Measurements from ENCODE around the gene ITPR1.

ITPR1 gene

GRCh38 chr3:4512895-4513616 is 19.9 kb downstream of the ITPR1 start:
- no peaks in the 10 kb centered on the region for H3K9me3 Mint-ChIP-seq
- H3K36me3 Mint-ChIP-seq (ENCODE audit: low read depth), result peaks cover 40% of the 10 kb centered on the region
- H3K27ac Mint-ChIP-seq, result no peak overlapping the region
- H3K27me3 Mint-ChIP-seq, result no peaks in the 10 kb centered on the region
- peaks cover 54% of the 10 kb centered on the region for H3K4me1 Mint-ChIP-seq (ENCODE audit: low read depth)
- no peak overlapping the region for H3K4me3 Mint-ChIP-seq

- Mint-ChIP-seq H3K4me1 (ENCODE audit: low read depth) (peaks cover 54% of the 10 kb centered on the region), H3K4me3 (no peak overlapping the region), H3K27ac (no peak overlapping the region), H3K9me3 (no peaks in the 10 kb centered on the region), H3K27me3 (no peaks in the 10 kb centered on the region), H3K36me3 (ENCODE audit: low read depth) (peaks cover 36% of the 10 kb centered on the region)
Observed at GRCh38 chr3:4514321-4514720, 21.2 kb downstream of the ITPR1 start.

DNA sequence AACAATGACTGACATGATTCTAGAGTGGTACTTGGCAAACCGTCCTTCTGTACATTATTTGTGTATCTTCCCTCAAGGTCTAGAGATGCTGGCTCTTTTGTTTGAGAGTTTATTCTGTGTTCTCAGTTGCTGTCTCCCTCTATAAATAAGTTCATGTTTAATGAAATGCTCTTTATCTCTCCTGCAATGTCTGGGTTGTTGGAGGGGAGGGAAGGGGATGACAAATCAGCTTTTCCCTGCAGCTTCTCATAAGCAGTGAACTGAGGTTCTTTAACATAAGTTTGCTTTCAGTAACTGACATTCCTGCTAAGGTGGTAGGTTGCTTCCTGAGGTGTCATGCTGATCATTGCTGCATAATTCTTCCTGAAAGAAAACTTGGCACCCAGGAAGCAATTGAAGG is 21.8 kb downstream of the ITPR1 start:
- H3K27me3 Mint-ChIP-seq, result no peaks in the 10 kb centered on the region
- H3K9me3 Mint-ChIP-seq, result no peaks in the 10 kb centered on the region
- H3K36me3 Mint-ChIP-seq (ENCODE audit: low read depth), result peaks cover 35% of the 10 kb centered on the region
- H3K27ac Mint-ChIP-seq, result no peak overlapping the region
- H3K4me1 Mint-ChIP-seq (ENCODE audit: low read depth), result peaks cover 59% of the 10 kb centered on the region
- H3K4me3 Mint-ChIP-seq, result no peak overlapping the region

GRCh38 chr3:4515916-4516579 is 22.9 kb downstream of the ITPR1 start:
- peak overlapping the region; percentile 56 for H3K27ac Mint-ChIP-seq
- no peaks in the 10 kb centered on the region for H3K27me3 Mint-ChIP-seq
- peaks cover 61% of the 10 kb centered on the region for H3K4me1 Mint-ChIP-seq (ENCODE audit: low read depth)

GRCh38 chr3:4517093-4517492 is 23.9 kb downstream of the ITPR1 start:
- Mint-ChIP-seq H3K27me3 (no peaks in the 10 kb centered on the region), H3K9me3 (no peaks in the 10 kb centered on the region), H3K36me3 (ENCODE audit: low read depth) (peaks cover 35% of the 10 kb centered on the region), H3K27ac (peak overlapping the region; percentile 74), H3K4me1 (ENCODE audit: low read depth) (peaks cover 59% of the 10 kb centered on the region), H3K4me3 (no peak overlapping the region)

More at GRCh38 chr3:4515916-4516579, 22.9 kb downstream of the ITPR1 start:
- H3K4me3 Mint-ChIP-seq, result no peak overlapping the region
- H3K36me3 Mint-ChIP-seq (ENCODE audit: low read depth), result peaks cover 35% of the 10 kb centered on the region
- H3K9me3 Mint-ChIP-seq, result no peaks in the 10 kb centered on the region

DNA sequence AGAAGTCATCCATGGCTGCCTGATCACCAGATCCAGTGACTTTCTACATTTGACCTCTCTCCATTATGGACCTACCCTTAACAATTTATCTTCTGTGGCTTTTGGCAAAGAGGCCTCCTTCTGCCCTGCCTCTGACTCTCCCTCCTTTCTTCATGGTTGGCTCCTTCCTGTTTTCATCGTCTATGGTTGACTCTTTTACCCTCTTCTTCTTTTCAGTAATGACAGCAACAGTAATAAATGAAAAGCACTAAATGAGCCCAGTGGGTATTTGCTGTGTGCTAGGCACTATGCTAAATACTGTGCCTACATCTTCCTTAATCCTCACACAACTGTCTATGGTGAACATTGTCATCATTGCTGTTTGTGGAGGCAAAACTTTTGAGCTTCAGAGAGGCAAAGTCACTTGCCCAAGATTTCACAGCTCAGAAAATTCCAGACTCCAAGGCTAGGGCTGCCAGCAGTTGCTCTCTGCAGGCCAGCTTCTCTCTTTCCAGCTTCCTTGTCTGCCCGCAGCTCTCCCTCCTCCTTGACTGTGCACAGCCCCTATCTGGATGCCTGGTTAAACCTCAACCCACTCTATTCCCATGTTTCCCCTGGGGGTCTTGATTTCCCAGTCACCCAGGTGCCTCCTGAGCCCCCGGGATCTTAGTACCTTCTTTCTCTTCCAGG is 24.6 kb downstream of the ITPR1 start:
- Mint-ChIP-seq H3K9me3 (no peaks in the 10 kb centered on the region), H3K27me3 (no peaks in the 10 kb centered on the region), H3K27ac (peak overlapping the region; percentile 47), H3K4me1 (ENCODE audit: low read depth) (peaks cover 54% of the 10 kb centered on the region), H3K4me3 (peak overlapping the region; percentile 8), H3K36me3 (ENCODE audit: low read depth) (peaks cover 41% of the 10 kb centered on the region)

- peak overlapping the region; percentile 50 for H3K27ac Mint-ChIP-seq
- no peak overlapping the region for H3K4me3 Mint-ChIP-seq
- no peaks in the 10 kb centered on the region for H3K27me3 Mint-ChIP-seq
- H3K9me3 Mint-ChIP-seq, result no peaks in the 10 kb centered on the region
- peaks cover 61% of the 10 kb centered on the region for H3K36me3 Mint-ChIP-seq (ENCODE audit: low read depth)
- H3K4me1 Mint-ChIP-seq (ENCODE audit: low read depth), result peaks cover 57% of the 10 kb centered on the region
Observed at GRCh38 chr3:4520033-4520816, 27.1 kb downstream of the ITPR1 start.

GRCh38 chr3:4522947-4523346 is 29.8 kb downstream of the ITPR1 start:
- Mint-ChIP-seq H3K4me3 (no peak overlapping the region), H3K36me3 (ENCODE audit: low read depth) (peaks cover 60% of the 10 kb centered on the region), H3K4me1 (ENCODE audit: low read depth) (peaks cover 48% of the 10 kb centered on the region), H3K9me3 (no peaks in the 10 kb centered on the region), H3K27ac (no peak overlapping the region), H3K27me3 (no peaks in the 10 kb centered on the region)

DNA sequence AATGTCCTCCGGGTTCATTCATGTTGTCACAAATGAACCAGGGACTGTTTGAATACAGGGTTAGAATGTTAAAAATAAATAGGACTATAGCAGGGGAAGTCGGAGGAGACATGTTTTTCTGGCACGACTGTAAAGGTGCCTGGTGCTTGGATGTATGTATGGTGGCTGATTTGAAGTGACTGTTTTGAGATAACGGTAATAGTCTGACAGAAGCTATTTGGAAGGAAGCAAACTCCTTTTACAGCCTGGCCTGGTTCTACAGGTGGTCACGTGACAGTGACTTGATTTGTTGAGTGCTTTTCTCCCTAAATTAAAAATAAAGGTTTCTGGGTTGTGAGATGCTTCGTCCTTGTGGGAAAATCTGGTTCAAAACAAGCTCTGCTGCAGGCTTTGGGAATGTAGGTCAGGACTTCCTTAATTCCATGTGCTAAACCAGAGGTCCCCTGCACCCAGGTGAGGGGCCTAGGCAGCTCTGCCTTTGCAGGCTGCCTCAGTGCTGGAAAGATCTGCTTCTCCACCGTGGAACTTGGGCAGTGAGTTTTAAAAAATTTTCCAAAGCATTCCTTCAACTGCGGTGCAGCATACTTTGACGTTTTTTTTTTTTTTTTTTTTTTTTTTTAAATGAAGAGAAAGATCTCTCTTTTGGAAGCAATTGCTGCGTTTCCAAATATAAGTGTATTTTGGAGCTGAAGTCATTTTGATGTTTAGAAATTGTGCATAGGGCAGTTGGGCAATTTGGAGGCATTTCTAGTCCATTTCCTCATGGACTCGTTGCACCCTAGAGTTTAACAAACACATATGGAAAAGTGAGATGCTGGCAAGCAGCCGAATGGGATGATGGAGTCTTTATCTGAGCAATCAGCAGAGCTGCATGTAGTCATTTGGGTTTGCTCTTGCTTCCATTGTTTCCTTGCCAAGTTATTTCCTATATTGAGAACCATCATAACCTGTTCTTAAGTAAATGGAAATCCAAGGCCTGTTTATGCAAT is 30.9 kb downstream of the ITPR1 start:
- Mint-ChIP-seq H3K4me1 (ENCODE audit: low read depth) (peaks cover 38% of the 10 kb centered on the region), H3K4me3 (no peak overlapping the region), H3K27me3 (no peaks in the 10 kb centered on the region), H3K9me3 (no peaks in the 10 kb centered on the region), H3K36me3 (ENCODE audit: low read depth) (peaks cover 55% of the 10 kb centered on the region), H3K27ac (no peak overlapping the region)

GRCh38 chr3:4525560-4526223 is 32.5 kb downstream of the ITPR1 start:
- Mint-ChIP-seq H3K4me3 (no peak overlapping the region), H3K36me3 (ENCODE audit: low read depth) (peaks cover 48% of the 10 kb centered on the region), H3K4me1 (ENCODE audit: low read depth) (peaks cover 29% of the 10 kb centered on the region), H3K27me3 (no peaks in the 10 kb centered on the region), H3K9me3 (no peaks in the 10 kb centered on the region), H3K27ac (no peak overlapping the region)

- Mint-ChIP-seq H3K27ac (no peak overlapping the region), H3K4me3 (no peak overlapping the region), H3K9me3 (no peaks in the 10 kb centered on the region), H3K36me3 (ENCODE audit: low read depth) (peaks cover 33% of the 10 kb centered on the region), H3K4me1 (ENCODE audit: low read depth) (peaks cover 46% of the 10 kb centered on the region), H3K27me3 (no peaks in the 10 kb centered on the region)
Observed at GRCh38 chr3:4528320-4528719, 35.2 kb downstream of the ITPR1 start.

DNA sequence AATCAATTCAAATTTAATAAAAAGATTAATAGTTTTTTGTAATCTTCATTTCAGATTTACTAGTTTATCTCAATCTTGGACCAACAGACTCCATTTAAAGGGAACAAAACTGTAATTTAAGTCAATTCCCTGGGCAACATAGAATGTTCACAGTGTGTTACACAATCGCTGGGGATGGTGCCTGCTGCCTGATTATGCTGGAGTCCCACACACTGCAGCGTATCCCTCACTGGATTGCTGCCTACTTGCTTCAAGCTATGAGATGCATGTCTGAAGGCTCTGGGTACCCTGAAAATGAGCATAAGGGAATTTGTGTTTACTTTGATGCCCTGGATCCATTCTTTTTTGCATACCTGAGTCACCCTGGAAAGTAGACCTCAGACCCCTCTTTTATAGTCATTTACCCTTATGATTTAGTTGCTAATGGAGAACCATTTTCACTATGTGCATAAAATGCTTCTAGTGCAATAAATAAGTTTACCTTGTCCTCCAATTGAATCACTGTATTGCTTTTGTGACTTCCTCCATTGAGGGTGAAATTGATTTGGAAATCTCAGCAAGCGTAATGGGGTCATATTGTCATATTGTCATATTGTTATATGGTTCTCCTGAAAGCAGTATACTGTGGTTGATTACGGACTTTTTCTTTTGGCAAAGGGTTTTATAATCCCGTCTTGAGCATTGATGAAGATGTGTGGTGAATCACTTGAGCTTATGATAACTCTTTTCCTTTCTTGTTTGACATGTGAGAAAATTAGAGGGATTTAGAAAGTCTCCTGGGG is 35.9 kb downstream of the ITPR1 start:
- Mint-ChIP-seq H3K27me3 (no peaks in the 10 kb centered on the region), H3K36me3 (ENCODE audit: low read depth) (peaks cover 28% of the 10 kb centered on the region), H3K27ac (no peak overlapping the region), H3K9me3 (no peaks in the 10 kb centered on the region), H3K4me1 (ENCODE audit: low read depth) (peaks cover 50% of the 10 kb centered on the region), H3K4me3 (no peak overlapping the region)
